Measurements from ENCODE around the gene PRPF19. TPM values are rescaled to one million over a fixed set of nuclear protein-coding genes. Genes with fewer than 3 reads are reported as not detected.

Gene PRPF19
- total and polyA plus RNA-seq, 9 of the 15 experiments (the other 6 are each of a cell fraction or from before 2014, with no cell fraction given), result 9.4 to 212 (median 73.2) TPM

- peak; percentile 27; the same call in 1 of the 2 replicates for TF ChIP-seq BCOR (IDR thresholded peaks at IDR 0.05)
- TF ChIP-seq U2AF2 (optimal IDR thresholded peaks at IDR 0.05; ENCODE audit: low read depth, low read length), result no peak
- TF ChIP-seq BCL6 (CRISPR knock-in tag; IDR thresholded peaks at IDR 0.05), result no peak
- no peak for TF ChIP-seq HOXB6 (CRISPR knock-in tag; IDR thresholded peaks at IDR 0.05; ENCODE audit: borderline replicate concordance)
- TF ChIP-seq CBFA2T3 (IDR thresholded peaks at IDR 0.05), result peak; percentile 85
- TF ChIP-seq, protein P1, sequence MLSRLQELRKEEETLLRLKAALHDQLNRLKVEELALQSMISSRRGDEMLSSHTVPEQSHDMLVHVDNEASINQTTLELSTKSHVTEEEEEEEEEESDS (CRISPR knock-in tag; IDR thresholded peaks at IDR 0.05), result no peak
- TF ChIP-seq YBX1 (IDR thresholded peaks at IDR 0.05), result no peak
- no peak for TF ChIP-seq MCM2 (IDR thresholded peaks at IDR 0.05; ENCODE audit: low read depth)
- no peak for TF ChIP-seq TEAD2 (tag; IDR thresholded peaks at IDR 0.05)
- TF ChIP-seq, protein P2, sequence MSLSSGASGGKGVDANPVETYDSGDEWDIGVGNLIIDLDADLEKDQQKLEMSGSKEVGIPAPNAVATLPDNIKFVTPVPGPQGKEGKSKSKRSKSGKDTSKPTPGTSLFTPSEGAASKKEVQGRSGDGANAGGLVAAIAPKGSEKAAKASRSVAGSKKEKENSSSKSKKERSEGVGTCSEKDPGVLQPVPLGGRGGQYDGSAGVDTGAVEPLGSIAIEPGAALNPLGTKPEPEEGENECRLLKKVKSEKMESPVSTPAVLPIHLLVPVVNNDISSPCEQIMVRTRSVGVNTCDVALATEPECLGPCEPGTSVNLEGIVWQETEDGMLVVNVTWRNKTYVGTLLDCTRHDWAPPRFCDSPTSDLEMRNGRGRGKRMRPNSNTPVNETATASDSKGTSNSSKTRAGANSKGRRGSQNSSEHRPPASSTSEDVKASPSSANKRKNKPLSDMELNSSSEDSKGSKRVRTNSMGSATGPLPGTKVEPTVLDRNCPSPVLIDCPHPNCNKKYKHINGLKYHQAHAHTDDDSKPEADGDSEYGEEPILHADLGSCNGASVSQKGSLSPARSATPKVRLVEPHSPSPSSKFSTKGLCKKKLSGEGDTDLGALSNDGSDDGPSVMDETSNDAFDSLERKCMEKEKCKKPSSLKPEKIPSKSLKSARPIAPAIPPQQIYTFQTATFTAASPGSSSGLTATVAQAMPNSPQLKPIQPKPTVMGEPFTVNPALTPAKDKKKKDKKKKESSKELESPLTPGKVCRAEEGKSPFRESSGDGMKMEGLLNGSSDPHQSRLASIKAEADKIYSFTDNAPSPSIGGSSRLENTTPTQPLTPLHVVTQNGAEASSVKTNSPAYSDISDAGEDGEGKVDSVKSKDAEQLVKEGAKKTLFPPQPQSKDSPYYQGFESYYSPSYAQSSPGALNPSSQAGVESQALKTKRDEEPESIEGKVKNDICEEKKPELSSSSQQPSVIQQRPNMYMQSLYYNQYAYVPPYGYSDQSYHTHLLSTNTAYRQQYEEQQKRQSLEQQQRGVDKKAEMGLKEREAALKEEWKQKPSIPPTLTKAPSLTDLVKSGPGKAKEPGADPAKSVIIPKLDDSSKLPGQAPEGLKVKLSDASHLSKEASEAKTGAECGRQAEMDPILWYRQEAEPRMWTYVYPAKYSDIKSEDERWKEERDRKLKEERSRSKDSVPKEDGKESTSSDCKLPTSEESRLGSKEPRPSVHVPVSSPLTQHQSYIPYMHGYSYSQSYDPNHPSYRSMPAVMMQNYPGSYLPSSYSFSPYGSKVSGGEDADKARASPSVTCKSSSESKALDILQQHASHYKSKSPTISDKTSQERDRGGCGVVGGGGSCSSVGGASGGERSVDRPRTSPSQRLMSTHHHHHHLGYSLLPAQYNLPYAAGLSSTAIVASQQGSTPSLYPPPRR (CRISPR knock-in tag; IDR thresholded peaks at IDR 0.05; ENCODE audit: borderline replicate concordance), result no peak
- TF ChIP-seq BRD4 (IDR thresholded peaks at IDR 0.05), result no peak
- peak; percentile 72 for TF ChIP-seq RNF2 (IDR thresholded peaks at IDR 0.05)
- TF ChIP-seq LARP7 (IDR thresholded peaks at IDR 0.05), result no peak
- TF ChIP-seq POLR3A (IDR thresholded peaks at IDR 0.05; ENCODE audit: borderline replicate concordance, extremely low read depth, insufficient read depth, insufficient read length), result no peak
- no peak for TF ChIP-seq ZSCAN29 (IDR thresholded peaks at IDR 0.05)
- TF ChIP-seq ZNF431 (CRISPR knock-in tag; IDR thresholded peaks at IDR 0.05), result no peak
- TF ChIP-seq RBFOX2 (IDR thresholded peaks at IDR 0.05; ENCODE audit: low read depth, low read length), result no peak
- no peak for TF ChIP-seq TRIM25 (IDR thresholded peaks at IDR 0.05; ENCODE audit: borderline replicate concordance)
- no peak for TF ChIP-seq THAP7 (CRISPR knock-in tag; IDR thresholded peaks at IDR 0.05)
- TF ChIP-seq NONO (IDR thresholded peaks at IDR 0.05; ENCODE audit: low read depth in 2 of 2, low read length in 1 of 2), result peak in 1 of 2 experiments; percentile 58; a peak in 1 of 4 replicates
- TF ChIP-seq, protein P3, sequence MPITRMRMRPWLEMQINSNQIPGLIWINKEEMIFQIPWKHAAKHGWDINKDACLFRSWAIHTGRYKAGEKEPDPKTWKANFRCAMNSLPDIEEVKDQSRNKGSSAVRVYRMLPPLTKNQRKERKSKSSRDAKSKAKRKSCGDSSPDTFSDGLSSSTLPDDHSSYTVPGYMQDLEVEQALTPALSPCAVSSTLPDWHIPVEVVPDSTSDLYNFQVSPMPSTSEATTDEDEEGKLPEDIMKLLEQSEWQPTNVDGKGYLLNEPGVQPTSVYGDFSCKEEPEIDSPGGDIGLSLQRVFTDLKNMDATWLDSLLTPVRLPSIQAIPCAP (CRISPR knock-in tag; IDR thresholded peaks at IDR 0.05; ENCODE audit: borderline replicate concordance), result no peak
These were observed 15.2 kb downstream of the PRPF19 start (continued) for GRCh38 chr11:60891103-60891741.
